Neural progenitor cell (in vitro differentiated cells): ENCODE measurements around the gene SGPP1.

ENCODE experiments used
- CTCF ChIP-seq: fragments of 200-600 bp; sonication (generic); IDR thresholded peaks from 2 replicates; pipeline ENCODE4 v1.5.1; 2017; ENCODE audit warnings: antibody characterized with exemption, mild to moderate bottlenecking
- EZH2 ChIP-seq: fragments of 200-600 bp; sonication (generic); IDR thresholded peaks from 2 replicates; pipeline ENCODE4 v1.6.1; 2017; ENCODE audit warnings: antibody characterized with exemption, mild to moderate bottlenecking, moderate library complexity
- EZH2phosphoT487 ChIP-seq: fragments of 200-600 bp; sonication (generic); IDR thresholded peaks from 2 replicates; pipeline ENCODE4 v1.6.1; 2017; ENCODE audit warnings: antibody characterized with exemption

DNA sequence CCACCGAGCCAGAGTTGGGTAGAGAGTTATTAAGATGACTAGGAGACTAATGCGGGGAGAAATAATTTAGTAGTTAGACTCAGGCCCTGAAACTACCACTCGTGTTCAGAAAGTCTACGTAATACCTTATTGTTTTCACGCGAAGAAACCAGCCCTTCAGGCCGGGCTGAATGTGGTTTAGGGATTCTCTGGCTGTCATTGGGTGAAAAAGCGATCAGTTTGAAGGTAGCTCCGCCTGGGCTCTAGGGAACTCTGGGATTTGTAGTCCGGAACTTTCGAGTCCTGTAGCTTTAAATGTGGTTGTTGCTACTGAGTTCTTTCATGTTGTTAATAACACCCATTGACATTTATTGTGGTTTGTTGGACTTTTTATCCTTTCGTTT is 85.6 kb downstream of the SGPP1 start:
- TF ChIP-seq CTCF = no peak
- TF ChIP-seq EZH2 = no peak
- TF ChIP-seq EZH2phosphoT487 = no peak
